HG03520 (cell line): ENCODE results near the gene EIF6.
A peak's percentile ranks its signal among the peaks of the same experiment; 100 is the strongest.

Experiments used
- ATAC-seq: cut with Tn5 transposase; IDR thresholded peaks from one replicate; pipeline ENCODE4 v1.9.1; 2021; ENCODE audit warnings: mild to moderate bottlenecking, moderate library complexity; ENCODE audit not compliant: unreplicated experiment

EIF6 gene

GRCh38 chr20:35281506-35282101 is 3.0 kb downstream of the EIF6 start:
- ATAC-seq = no peak

GRCh38 chr20:35280523-35280922 is 4.0 kb downstream of the EIF6 start:
- ATAC-seq = no peak

- ATAC-seq = no peak
These were observed 4.9 kb downstream of the EIF6 start for GRCh38 chr20:35279533-35280174.

- no peak for ATAC-seq
These were observed 5.5 kb downstream of the EIF6 start for GRCh38 chr20:35279040-35279439.

- peak; percentile 72 for ATAC-seq
These were observed 6.8 kb downstream of the EIF6 start, which contains the start of gene MMP24OS for GRCh38 chr20:35277531-35278395. Gene MMP24OS, minus strand, starts transcription at chr20:35278122. Its CDS starts 193 bp downstream, at chr20:35277929.

GRCh38 chr20:35277127-35277526 is 7.4 kb downstream of the EIF6 start:
- no peak for ATAC-seq

- ATAC-seq = no peak
These were observed 8.2 kb downstream of the EIF6 start for GRCh38 chr20:35276408-35276807.

- no peak for ATAC-seq
These were observed 8.8 kb downstream of the EIF6 start for GRCh38 chr20:35275741-35276251.

- no peak for ATAC-seq
These were observed 10.1 kb downstream of the EIF6 start for GRCh38 chr20:35274172-35275092.

- no peak for ATAC-seq
These were observed 11.0 kb downstream of the EIF6 start for GRCh38 chr20:35273449-35274171.

GRCh38 chr20:35271904-35272303 is 12.7 kb downstream of the EIF6 start:
- no peak for ATAC-seq

GRCh38 chr20:35271073-35271882 is 13.3 kb downstream of the EIF6 start:
- ATAC-seq = no peak

GRCh38 chr20:35270021-35270902 is 14.3 kb downstream of the EIF6 start:
- no peak for ATAC-seq

- no peak for ATAC-seq
These were observed 15.4 kb downstream of the EIF6 start for GRCh38 chr20:35269055-35269781.

GRCh38 chr20:35267092-35267491 is 17.5 kb downstream of the EIF6 start:
- no peak for ATAC-seq

GRCh38 chr20:35264755-35265154 is 19.8 kb downstream of the EIF6 start:
- no peak for ATAC-seq
